Measurements from ENCODE around the gene OR2W1. TPM values are rescaled to one million over a fixed set of nuclear protein-coding genes. Genes with fewer than 3 reads are reported as not detected.

Gene OR2W1
- polyA plus RNA-seq, 1 of the 3 experiments (the other 2 are of a cell fraction): not detected

GRCh38 chr6:29079203-29079602 lies 34.2 kb upstream of the OR2W1 start (continued):
- TF ChIP-seq FOXJ3 (CRISPR knock-in tag; IDR thresholded peaks at IDR 0.05) (no peak), NFIC (IDR thresholded peaks at IDR 0.05; ENCODE audit: borderline replicate concordance) (no peak), SMC3 (IDR thresholded peaks at IDR 0.05; ENCODE audit: low read depth, low read length) (no peak), RFX5 (IDR thresholded peaks at IDR 0.05; ENCODE audit: low read length) (no peak), GABPA (IDR thresholded peaks at IDR 0.05; ENCODE audit: low read depth) (no peak), TAF1 (IDR thresholded peaks at IDR 0.05; ENCODE audit: borderline replicate concordance, low read depth, low read length) (no peak)

- CTCF ChIA-PET: interaction anchor here (0.6 to 1.3 kb wide), 6 partner anchors 13 to 517 kb away, joined by 3 to 4 read pairs (median 3); no protein-coding TSS in a partner anchor
- TF ChIP-seq CTCF (IDR thresholded peaks at IDR 0.05) (peak; percentile 65), NFIC (IDR thresholded peaks at IDR 0.05; ENCODE audit: borderline replicate concordance) (no peak), SMC3 (IDR thresholded peaks at IDR 0.05; ENCODE audit: low read depth, low read length) (0 out of 2 replicates have a peak, but pooled peaks have one; percentile 10), GATA2 (CRISPR knock-in tag; IDR thresholded peaks at IDR 0.05) (no peak)
- no peak overlapping the region for H3K9ac ChIP-seq
These were observed 27.1 kb upstream of the OR2W1 start for GRCh38 chr6:29071831-29072723.

GRCh38 chr6:29051680-29052079 lies 6.7 kb upstream of the OR2W1 start:
- no peak overlapping the region for H3K4me2 ChIP-seq
- H3K9me3 ChIP-seq: no peaks in the 10 kb centered on the region
- CTCF ChIA-PET: no interaction called here
- no peaks in the 10 kb centered on the region for H3K27me3 ChIP-seq (ENCODE audit: insufficient read depth)
- 4% methylated on average over 3 of the region's 3 CpGs for WGBS (ENCODE audit: low lambda C conversion rate)
- no peak overlapping the region for H3K9ac ChIP-seq
- no peaks in the 10 kb centered on the region for H4K20me1 ChIP-seq (ENCODE audit: insufficient read depth)
- H3K27ac ChIP-seq (ENCODE audit: low read depth in 2 of 2, low read length in 1 of 2): no peak overlapping the region
- no peaks in the 10 kb centered on the region for H3F3A ChIP-seq (replicated peaks; ENCODE audit: insufficient read depth)
- H3K9me2 ChIP-seq: no peaks in the 10 kb centered on the region
- no peak for DNase-seq
- no peak overlapping the region for H3K4me3 ChIP-seq (ENCODE audit: low read depth in 2 of 2, low read length in 1 of 2)
- no peaks in the 10 kb centered on the region for H3K4me1 ChIP-seq (ENCODE audit: control insufficient read depth in 1 of 2, insufficient read depth in 2 of 2, low read depth in 1 of 2, low read length in 1 of 2)
- no peaks in the 10 kb centered on the region for H3K36me3 ChIP-seq (replicated peaks in 1 of 2; ENCODE audit: control insufficient read depth in 1 of 2, insufficient read depth in 2 of 2, low read length in 1 of 2)
- POLR2A ChIA-PET: no interaction called here
- H3K79me2 ChIP-seq (ENCODE audit: insufficient read depth): no peaks in the 10 kb centered on the region
- no peak overlapping the region for H2AFZ ChIP-seq (ENCODE audit: low read depth)
- TF ChIP-seq NRF1 (IDR thresholded peaks at IDR 0.05; ENCODE audit: low read depth, low read length): no peak
- TF ChIP-seq JUND (IDR thresholded peaks at IDR 0.05): no peak
- TF ChIP-seq FOXJ3 (CRISPR knock-in tag; IDR thresholded peaks at IDR 0.05): no peak
- no peak for TF ChIP-seq PBX3 (IDR thresholded peaks at IDR 0.05)
- TF ChIP-seq MXI1 (IDR thresholded peaks at IDR 0.05; ENCODE audit: low read depth, low read length): no peak
- no peak for TF ChIP-seq MEF2A (IDR thresholded peaks at IDR 0.05; ENCODE audit: borderline replicate concordance, low read depth)
- no peak for TF ChIP-seq TEAD4 (IDR thresholded peaks at IDR 0.05; ENCODE audit: borderline replicate concordance, insufficient read depth)
- TF ChIP-seq TCF12 (IDR thresholded peaks at IDR 0.05): no peak
- TF ChIP-seq MAX (IDR thresholded peaks at IDR 0.05; ENCODE audit: low read depth): no peak
- TF ChIP-seq SMC3 (IDR thresholded peaks at IDR 0.05; ENCODE audit: low read depth, low read length): no peak
- TF ChIP-seq CHD2 (IDR thresholded peaks at IDR 0.05; ENCODE audit: low read length, partially characterized antibody): no peak
- TF ChIP-seq USF2 (IDR thresholded peaks at IDR 0.05; ENCODE audit: borderline replicate concordance, low read depth, low read length): no peak
- TF ChIP-seq ZBTB33 (IDR thresholded peaks at IDR 0.05; ENCODE audit: borderline replicate concordance, low read depth): no peak
- TF ChIP-seq ELF1 (IDR thresholded peaks at IDR 0.05): no peak

More at GRCh38 chr6:29071831-29072723, 27.1 kb upstream of the OR2W1 start:
- WGBS (ENCODE audit: low lambda C conversion rate): 5% methylated on average over 9 of the region's 9 CpGs
- peak; percentile 44 for DNase-seq
- H3K36me3 ChIP-seq (replicated peaks in 1 of 2; ENCODE audit: control insufficient read depth in 1 of 2, insufficient read depth in 2 of 2, low read length in 1 of 2): no peaks in the 10 kb centered on the region
- no peak overlapping the region for H2AFZ ChIP-seq (ENCODE audit: low read depth)
- peak overlapping the region in 1 of 2 experiments; percentile 48; a peak in 1 of 4 replicates for H3K4me3 ChIP-seq (ENCODE audit: low read depth in 2 of 2, low read length in 1 of 2)
- no peak overlapping the region for H3K4me2 ChIP-seq
- no peaks in the 10 kb centered on the region for H3K9me3 ChIP-seq
- no peaks in the 10 kb centered on the region for H3K4me1 ChIP-seq (ENCODE audit: control insufficient read depth in 1 of 2, insufficient read depth in 2 of 2, low read depth in 1 of 2, low read length in 1 of 2)
- H3F3A ChIP-seq (replicated peaks; ENCODE audit: insufficient read depth): no peaks in the 10 kb centered on the region
- H3K27ac ChIP-seq (ENCODE audit: low read depth in 2 of 2, low read length in 1 of 2): no peak overlapping the region
- POLR2A ChIA-PET: no interaction called here
- H4K20me1 ChIP-seq (ENCODE audit: insufficient read depth): no peaks in the 10 kb centered on the region
- H3K79me2 ChIP-seq (ENCODE audit: insufficient read depth): no peaks in the 10 kb centered on the region
- no peaks in the 10 kb centered on the region for H3K27me3 ChIP-seq (ENCODE audit: insufficient read depth)
- H3K9me2 ChIP-seq: no peaks in the 10 kb centered on the region
